HepG2 (cell line): ENCODE results near the gene MEX3A. TPM values are rescaled to one million over a fixed set of nuclear protein-coding genes. Genes with fewer than 3 reads are reported as not detected.

Source experiments
- GPN1 ChIP-seq: sonication (generic); formaldehyde crosslinking; IDR thresholded peaks from 2 replicates; pipeline ENCODE4 v1.5.1; 2020; ENCODE audit warnings: missing genetic modification reagents, borderline replicate concordance
- KAT7 ChIP-seq: IDR thresholded peaks from 2 replicates; pipeline ENCODE4 v1.6.1; 2018; ENCODE audit warnings: borderline replicate concordance, missing compliant biosample characterization
- MYC ChIP-seq: sonication (generic); formaldehyde crosslinking; IDR thresholded peaks from 2 replicates; pipeline ENCODE4 v1.9.0; 2021; ENCODE audit warnings: missing genetic modification reagents, borderline replicate concordance
- RORA ChIP-seq: sonication (generic); formaldehyde crosslinking; IDR thresholded peaks from 2 replicates; pipeline ENCODE4 v1.5.0; 2020; ENCODE audit warnings: mild to moderate bottlenecking, missing genetic modification reagents, moderate library complexity
- SSRP1 ChIP-seq: IDR thresholded peaks from 2 replicates; pipeline ENCODE4 v1.6.1; 2016; ENCODE audit warnings: control low read depth
- TEAD3 ChIP-seq: optimal IDR thresholded peaks from 2 replicates; pipeline ENCODE3; 2016; ENCODE audit warnings: borderline replicate concordance
- ZFX ChIP-seq: sonication (generic); formaldehyde crosslinking; IDR thresholded peaks from 2 replicates; pipeline ENCODE4 v1.4.0; 2020; ENCODE audit warnings: mild to moderate bottlenecking, low read depth, missing genetic modification reagents, moderate library complexity
- ZMYM3 ChIP-seq: sonication (generic); formaldehyde crosslinking; IDR thresholded peaks from 2 replicates; pipeline ENCODE4 v1.5.1; 2020; ENCODE audit warnings: mild to moderate bottlenecking, missing genetic modification reagents
- ZNF232 ChIP-seq: sonication (generic); formaldehyde crosslinking; IDR thresholded peaks from 2 replicates; pipeline ENCODE4 v1.4.0; 2020; ENCODE audit warnings: missing genetic modification reagents, borderline replicate concordance
- polyA plus RNA-seq, 8 experiments: library from polyadenylated mRNA; depleted of rRNA in 3 of 8; stranded (reverse) in 7 of 8; unstranded in 1 of 8; fragments of >200 nt; fragmentation: Illumina TruSeq in 4 of 8; extraction: Trizol in 4 of 8; gene quantifications; 2 replicates each; pipeline versions ENCODE4 v1.2.1 to v1.2.3, GENCODE V29; 2011 to 2016; ENCODE audit warnings: low read depth in 4 of 8, missing spikeins in 1 of 8, mixed read lengths in 1 of 8; ENCODE audit not compliant: insufficient read depth in 1 of 8
- total RNA-seq, 5 experiments: library from RNA; depleted of rRNA; stranded (reverse); fragments of >200 nt; fragmentation: Illumina TruSeq; extraction: Trizol; gene quantifications; 2 replicates each; pipeline ENCODE4 v1.2.3, GENCODE V29; 2016; ENCODE audit warnings: low read depth in 1 of 5
- TF ChIP-seq, protein P1 (sequence below): IDR thresholded peaks from 2 replicates; pipeline ENCODE4 v1.4.0; 2020; ENCODE audit warnings: mild to moderate bottlenecking, missing genetic modification reagents
- TF ChIP-seq, protein P2 (sequence below), 2 experiments: IDR thresholded peaks; 2 replicates each; pipeline ENCODE4 v1.6.1; 2011 to 2012; ENCODE audit warnings: low read length in 2 of 2, borderline replicate concordance in 1 of 2, low read depth in 1 of 2, mild to moderate bottlenecking in 1 of 2, moderate library complexity in 1 of 2
- TF ChIP-seq, protein P3 (sequence below): sonication (generic); formaldehyde crosslinking; IDR thresholded peaks from 2 replicates; pipeline ENCODE4 v1.5.0; 2020; ENCODE audit warnings: mild to moderate bottlenecking, missing genetic modification reagents
- TF ChIP-seq, protein P4 (sequence below): IDR thresholded peaks from 2 replicates; pipeline ENCODE4 v1.6.1; 2012; ENCODE audit warnings: low read depth, low read length, improper control_type of control experiment

Gene MEX3A
- total and polyA plus RNA-seq, 2 of the 13 experiments (the other 11 are each of a cell fraction or from before 2014, with no cell fraction given): 7.6 to 9.1 TPM

DNA sequence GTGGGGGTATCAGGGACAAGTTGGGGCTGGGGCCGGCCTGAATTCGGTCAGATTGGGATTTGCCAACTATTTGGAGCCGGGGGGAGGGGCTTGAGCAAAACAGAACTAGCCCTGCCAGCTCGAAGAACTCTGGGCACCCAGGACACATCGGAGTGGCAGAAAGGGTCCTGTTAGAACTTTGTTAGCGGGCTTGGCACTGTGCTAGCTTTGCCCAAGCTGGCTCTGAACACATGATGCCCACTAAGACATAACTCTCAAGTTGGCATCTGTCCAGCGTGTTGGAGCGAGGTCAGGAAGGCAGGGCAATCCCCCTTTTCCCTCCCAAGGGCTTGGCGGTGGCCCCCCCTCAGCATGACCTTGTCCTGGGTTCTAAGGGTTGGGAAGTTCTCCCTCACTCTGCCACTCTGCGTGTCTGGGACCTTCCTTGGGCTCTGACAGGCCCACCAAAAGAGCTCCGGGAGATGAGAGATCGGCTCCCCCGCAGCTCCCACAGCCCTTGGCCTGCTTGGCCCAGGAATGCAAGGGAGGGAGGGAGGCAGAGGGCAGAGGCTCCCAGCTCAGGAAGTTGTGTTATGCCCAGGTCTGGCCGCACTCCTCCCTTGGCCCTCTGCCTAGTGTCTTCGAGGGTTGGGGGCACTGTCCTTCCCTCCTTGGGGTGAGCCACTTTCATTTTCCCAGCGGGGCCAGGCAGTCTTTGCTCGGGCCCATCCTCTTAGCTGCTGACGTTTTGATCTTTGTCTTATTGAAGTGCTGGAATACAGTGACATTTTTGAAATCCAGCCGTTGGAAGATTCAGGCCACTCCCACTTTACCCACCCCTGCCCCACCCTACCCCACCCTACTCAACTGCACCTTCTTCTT is 33.5 kb upstream of the MEX3A start (continued):
- TF ChIP-seq, protein P1, sequence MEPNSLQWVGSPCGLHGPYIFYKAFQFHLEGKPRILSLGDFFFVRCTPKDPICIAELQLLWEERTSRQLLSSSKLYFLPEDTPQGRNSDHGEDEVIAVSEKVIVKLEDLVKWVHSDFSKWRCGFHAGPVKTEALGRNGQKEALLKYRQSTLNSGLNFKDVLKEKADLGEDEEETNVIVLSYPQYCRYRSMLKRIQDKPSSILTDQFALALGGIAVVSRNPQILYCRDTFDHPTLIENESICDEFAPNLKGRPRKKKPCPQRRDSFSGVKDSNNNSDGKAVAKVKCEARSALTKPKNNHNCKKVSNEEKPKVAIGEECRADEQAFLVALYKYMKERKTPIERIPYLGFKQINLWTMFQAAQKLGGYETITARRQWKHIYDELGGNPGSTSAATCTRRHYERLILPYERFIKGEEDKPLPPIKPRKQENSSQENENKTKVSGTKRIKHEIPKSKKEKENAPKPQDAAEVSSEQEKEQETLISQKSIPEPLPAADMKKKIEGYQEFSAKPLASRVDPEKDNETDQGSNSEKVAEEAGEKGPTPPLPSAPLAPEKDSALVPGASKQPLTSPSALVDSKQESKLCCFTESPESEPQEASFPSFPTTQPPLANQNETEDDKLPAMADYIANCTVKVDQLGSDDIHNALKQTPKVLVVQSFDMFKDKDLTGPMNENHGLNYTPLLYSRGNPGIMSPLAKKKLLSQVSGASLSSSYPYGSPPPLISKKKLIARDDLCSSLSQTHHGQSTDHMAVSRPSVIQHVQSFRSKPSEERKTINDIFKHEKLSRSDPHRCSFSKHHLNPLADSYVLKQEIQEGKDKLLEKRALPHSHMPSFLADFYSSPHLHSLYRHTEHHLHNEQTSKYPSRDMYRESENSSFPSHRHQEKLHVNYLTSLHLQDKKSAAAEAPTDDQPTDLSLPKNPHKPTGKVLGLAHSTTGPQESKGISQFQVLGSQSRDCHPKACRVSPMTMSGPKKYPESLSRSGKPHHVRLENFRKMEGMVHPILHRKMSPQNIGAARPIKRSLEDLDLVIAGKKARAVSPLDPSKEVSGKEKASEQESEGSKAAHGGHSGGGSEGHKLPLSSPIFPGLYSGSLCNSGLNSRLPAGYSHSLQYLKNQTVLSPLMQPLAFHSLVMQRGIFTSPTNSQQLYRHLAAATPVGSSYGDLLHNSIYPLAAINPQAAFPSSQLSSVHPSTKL (CRISPR knock-in tag): 0 out of 2 replicates have a peak, but pooled peaks have one; percentile 12
- 0 out of 2 replicates have a peak, but pooled peaks have one; percentile 17 for TF ChIP-seq ZNF232 (CRISPR knock-in tag)
- TF ChIP-seq SSRP1: no peak
- peak; percentile 87 for TF ChIP-seq TEAD3 (CRISPR knock-in tag)
- no peak for TF ChIP-seq RORA (CRISPR knock-in tag)
- 0 out of 2 replicates have a peak, but pooled peaks have one; percentile 21 for TF ChIP-seq MYC (CRISPR knock-in tag)
- TF ChIP-seq, protein P2, sequence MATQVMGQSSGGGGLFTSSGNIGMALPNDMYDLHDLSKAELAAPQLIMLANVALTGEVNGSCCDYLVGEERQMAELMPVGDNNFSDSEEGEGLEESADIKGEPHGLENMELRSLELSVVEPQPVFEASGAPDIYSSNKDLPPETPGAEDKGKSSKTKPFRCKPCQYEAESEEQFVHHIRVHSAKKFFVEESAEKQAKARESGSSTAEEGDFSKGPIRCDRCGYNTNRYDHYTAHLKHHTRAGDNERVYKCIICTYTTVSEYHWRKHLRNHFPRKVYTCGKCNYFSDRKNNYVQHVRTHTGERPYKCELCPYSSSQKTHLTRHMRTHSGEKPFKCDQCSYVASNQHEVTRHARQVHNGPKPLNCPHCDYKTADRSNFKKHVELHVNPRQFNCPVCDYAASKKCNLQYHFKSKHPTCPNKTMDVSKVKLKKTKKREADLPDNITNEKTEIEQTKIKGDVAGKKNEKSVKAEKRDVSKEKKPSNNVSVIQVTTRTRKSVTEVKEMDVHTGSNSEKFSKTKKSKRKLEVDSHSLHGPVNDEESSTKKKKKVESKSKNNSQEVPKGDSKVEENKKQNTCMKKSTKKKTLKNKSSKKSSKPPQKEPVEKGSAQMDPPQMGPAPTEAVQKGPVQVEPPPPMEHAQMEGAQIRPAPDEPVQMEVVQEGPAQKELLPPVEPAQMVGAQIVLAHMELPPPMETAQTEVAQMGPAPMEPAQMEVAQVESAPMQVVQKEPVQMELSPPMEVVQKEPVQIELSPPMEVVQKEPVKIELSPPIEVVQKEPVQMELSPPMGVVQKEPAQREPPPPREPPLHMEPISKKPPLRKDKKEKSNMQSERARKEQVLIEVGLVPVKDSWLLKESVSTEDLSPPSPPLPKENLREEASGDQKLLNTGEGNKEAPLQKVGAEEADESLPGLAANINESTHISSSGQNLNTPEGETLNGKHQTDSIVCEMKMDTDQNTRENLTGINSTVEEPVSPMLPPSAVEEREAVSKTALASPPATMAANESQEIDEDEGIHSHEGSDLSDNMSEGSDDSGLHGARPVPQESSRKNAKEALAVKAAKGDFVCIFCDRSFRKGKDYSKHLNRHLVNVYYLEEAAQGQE (IDR thresholded peaks at IDR 0.05; ENCODE audit: borderline replicate concordance in 1 of 2, low read depth in 1 of 2, low read length in 2 of 2): no peak
- peak; percentile 76 for TF ChIP-seq ZFX
- peak; percentile 48; the same call in 1 of the 2 replicates for TF ChIP-seq ZMYM3 (CRISPR knock-in tag)
- TF ChIP-seq, protein P3, sequence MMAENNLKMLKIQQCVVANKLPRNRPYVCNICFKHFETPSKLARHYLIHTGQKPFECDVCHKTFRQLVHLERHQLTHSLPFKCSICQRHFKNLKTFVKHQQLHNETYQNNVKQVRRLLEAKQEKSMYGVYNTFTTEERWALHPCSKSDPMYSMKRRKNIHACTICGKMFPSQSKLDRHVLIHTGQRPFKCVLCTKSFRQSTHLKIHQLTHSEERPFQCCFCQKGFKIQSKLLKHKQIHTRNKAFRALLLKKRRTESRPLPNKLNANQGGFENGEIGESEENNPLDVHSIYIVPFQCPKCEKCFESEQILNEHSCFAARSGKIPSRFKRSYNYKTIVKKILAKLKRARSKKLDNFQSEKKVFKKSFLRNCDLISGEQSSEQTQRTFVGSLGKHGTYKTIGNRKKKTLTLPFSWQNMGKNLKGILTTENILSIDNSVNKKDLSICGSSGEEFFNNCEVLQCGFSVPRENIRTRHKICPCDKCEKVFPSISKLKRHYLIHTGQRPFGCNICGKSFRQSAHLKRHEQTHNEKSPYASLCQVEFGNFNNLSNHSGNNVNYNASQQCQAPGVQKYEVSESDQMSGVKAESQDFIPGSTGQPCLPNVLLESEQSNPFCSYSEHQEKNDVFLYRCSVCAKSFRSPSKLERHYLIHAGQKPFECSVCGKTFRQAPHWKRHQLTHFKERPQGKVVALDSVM (CRISPR knock-in tag): peak; percentile 64
- 0 out of 2 replicates have a peak, but pooled peaks have one; percentile 1 for TF ChIP-seq KAT7 (CRISPR knock-in tag)
- TF ChIP-seq, protein P4, sequence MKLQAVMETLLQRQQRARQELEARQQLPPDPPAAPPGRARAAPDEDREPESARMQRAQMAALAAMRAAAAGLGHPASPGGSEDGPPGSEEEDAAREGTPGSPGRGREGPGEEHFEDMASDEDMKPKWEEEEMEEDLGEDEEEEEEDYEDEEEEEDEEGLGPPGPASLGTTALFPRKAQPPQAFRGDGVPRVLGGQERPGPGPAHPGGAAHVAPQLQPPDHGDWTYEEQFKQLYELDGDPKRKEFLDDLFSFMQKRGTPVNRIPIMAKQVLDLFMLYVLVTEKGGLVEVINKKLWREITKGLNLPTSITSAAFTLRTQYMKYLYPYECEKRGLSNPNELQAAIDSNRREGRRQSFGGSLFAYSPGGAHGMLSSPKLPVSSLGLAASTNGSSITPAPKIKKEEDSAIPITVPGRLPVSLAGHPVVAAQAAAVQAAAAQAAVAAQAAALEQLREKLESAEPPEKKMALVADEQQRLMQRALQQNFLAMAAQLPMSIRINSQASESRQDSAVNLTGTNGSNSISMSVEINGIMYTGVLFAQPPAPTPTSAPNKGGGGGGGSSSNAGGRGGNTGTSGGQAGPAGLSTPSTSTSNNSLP: no peak
- no peak for TF ChIP-seq GPN1
